ENCODE data around the gene RAB19.

The RAB19 gene

DNA sequence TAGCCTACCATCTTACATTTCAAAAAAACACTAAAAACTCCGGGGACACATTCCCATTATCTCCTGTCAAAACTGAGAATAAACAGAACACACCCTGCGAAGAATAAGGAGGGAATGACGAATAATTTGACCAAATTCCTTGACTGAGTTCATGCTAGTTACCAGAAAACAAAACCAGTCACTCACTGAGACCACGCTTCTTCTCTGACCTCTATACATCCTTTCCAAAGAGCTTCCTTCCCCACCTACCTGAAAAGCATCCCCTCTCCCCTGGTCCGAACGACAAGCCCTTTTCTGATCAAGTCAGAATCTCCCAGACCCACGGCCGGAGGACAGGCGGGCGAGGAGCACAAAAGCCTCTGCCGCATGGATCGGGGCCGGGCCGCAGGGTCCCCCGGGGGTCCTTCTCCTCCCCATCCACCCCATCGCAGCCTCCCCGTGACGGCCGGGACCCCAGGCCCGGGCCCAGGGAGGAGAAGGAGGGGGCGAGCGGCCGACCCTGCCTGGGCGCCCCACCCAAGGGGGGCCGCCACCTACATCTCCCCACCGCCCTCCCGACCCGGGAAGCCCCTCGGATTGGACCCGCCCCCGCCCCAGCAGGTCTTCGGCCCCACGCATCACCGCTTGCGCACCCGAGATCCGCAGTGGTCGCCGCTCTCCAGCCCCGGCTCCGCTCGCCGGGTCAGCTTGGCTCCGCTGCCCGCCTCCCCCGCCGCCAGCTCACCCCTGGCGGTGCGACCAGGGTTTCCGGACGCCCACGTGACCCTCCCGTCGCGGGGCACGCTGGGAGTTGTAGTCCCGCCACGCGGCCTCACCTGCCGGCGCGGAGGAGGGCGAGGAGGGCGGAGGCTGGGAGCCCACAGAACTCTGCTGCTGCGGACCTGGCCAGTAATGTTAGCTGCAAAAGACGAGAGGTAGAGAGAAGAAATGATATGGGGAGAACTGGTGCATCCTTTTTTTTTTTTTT is 5.8 kb upstream of the RAB19 start, which contains the start of gene SLC37A3 (continued):
- TF ChIP-seq ZNF114 (tag by site-specific recombination; IDR thresholded peaks at IDR 0.05): no peak
- TF ChIP-seq SP2 (tag by site-specific recombination; IDR thresholded peaks at IDR 0.05): peak; percentile 75
- no peak for TF ChIP-seq ZNF202 (tag by site-specific recombination; IDR thresholded peaks at IDR 0.05; ENCODE audit: borderline replicate concordance)
- TF ChIP-seq, protein P1, sequence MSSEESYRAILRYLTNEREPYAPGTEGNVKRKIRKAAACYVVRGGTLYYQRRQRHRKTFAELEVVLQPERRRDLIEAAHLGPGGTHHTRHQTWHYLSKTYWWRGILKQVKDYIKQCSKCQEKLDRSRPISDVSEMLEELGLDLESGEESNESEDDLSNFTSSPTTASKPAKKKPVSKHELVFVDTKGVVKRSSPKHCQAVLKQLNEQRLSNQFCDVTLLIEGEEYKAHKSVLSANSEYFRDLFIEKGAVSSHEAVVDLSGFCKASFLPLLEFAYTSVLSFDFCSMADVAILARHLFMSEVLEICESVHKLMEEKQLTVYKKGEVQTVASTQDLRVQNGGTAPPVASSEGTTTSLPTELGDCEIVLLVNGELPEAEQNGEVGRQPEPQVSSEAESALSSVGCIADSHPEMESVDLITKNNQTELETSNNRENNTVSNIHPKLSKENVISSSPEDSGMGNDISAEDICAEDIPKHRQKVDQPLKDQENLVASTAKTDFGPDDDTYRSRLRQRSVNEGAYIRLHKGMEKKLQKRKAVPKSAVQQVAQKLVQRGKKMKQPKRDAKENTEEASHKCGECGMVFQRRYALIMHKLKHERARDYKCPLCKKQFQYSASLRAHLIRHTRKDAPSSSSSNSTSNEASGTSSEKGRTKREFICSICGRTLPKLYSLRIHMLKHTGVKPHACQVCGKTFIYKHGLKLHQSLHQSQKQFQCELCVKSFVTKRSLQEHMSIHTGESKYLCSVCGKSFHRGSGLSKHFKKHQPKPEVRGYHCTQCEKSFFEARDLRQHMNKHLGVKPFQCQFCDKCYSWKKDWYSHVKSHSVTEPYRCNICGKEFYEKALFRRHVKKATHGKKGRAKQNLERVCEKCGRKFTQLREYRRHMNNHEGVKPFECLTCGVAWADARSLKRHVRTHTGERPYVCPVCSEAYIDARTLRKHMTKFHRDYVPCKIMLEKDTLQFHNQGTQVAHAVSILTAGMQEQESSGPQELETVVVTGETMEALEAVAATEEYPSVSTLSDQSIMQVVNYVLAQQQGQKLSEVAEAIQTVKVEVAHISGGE (tag by site-specific recombination; conservative IDR thresholded peaks at IDR 0.05; ENCODE audit: low read depth): peak; percentile 29; the same call in 1 of the 2 replicates
- no peak for TF ChIP-seq ZNF473 (tag by site-specific recombination; IDR thresholded peaks at IDR 0.05)
- peak; percentile 77; the same call in 1 of the 2 replicates for TF ChIP-seq KLF8 (tag by site-specific recombination; IDR thresholded peaks at IDR 0.05)
- peak; percentile 64; the same call in 1 of the 2 replicates for TF ChIP-seq ZFP37 (tag by site-specific recombination; IDR thresholded peaks at IDR 0.05)
- TF ChIP-seq GLIS2 (tag by site-specific recombination; IDR thresholded peaks at IDR 0.05): peak; percentile 99
- no peak for TF ChIP-seq GLI4 (tag by site-specific recombination; IDR thresholded peaks at IDR 0.05)
- TF ChIP-seq BCL11A (tag by site-specific recombination; IDR thresholded peaks at IDR 0.05; ENCODE audit: low read depth): 0 out of 2 replicates have a peak, but pooled peaks have one; percentile 49
- TF ChIP-seq, protein P2, sequence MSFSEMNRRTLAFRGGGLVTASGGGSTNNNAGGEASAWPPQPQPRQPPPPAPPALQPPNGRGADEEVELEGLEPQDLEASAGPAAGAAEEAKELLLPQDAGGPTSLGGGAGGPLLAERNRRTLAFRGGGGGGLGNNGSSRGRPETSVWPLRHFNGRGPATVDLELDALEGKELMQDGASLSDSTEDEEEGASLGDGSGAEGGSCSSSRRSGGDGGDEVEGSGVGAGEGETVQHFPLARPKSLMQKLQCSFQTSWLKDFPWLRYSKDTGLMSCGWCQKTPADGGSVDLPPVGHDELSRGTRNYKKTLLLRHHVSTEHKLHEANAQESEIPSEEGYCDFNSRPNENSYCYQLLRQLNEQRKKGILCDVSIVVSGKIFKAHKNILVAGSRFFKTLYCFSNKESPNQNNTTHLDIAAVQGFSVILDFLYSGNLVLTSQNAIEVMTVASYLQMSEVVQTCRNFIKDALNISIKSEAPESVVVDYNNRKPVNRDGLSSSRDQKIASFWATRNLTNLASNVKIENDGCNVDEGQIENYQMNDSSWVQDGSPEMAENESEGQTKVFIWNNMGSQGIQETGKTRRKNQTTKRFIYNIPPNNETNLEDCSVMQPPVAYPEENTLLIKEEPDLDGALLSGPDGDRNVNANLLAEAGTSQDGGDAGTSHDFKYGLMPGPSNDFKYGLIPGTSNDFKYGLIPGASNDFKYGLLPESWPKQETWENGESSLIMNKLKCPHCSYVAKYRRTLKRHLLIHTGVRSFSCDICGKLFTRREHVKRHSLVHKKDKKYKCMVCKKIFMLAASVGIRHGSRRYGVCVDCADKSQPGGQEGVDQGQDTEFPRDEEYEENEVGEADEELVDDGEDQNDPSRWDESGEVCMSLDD (tag by site-specific recombination; IDR thresholded peaks at IDR 0.05): 0 out of 2 replicates have a peak, but pooled peaks have one; percentile 30
- TF ChIP-seq SP7 (tag by site-specific recombination; IDR thresholded peaks at IDR 0.05): peak; percentile 39
- TF ChIP-seq, protein P3, sequence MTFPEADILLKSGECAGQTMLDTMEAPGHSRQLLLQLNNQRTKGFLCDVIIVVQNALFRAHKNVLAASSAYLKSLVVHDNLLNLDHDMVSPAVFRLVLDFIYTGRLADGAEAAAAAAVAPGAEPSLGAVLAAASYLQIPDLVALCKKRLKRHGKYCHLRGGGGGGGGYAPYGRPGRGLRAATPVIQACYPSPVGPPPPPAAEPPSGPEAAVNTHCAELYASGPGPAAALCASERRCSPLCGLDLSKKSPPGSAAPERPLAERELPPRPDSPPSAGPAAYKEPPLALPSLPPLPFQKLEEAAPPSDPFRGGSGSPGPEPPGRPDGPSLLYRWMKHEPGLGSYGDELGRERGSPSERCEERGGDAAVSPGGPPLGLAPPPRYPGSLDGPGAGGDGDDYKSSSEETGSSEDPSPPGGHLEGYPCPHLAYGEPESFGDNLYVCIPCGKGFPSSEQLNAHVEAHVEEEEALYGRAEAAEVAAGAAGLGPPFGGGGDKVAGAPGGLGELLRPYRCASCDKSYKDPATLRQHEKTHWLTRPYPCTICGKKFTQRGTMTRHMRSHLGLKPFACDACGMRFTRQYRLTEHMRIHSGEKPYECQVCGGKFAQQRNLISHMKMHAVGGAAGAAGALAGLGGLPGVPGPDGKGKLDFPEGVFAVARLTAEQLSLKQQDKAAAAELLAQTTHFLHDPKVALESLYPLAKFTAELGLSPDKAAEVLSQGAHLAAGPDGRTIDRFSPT (tag by site-specific recombination; IDR thresholded peaks at IDR 0.05): peak; percentile 90
- TF ChIP-seq, protein P4, sequence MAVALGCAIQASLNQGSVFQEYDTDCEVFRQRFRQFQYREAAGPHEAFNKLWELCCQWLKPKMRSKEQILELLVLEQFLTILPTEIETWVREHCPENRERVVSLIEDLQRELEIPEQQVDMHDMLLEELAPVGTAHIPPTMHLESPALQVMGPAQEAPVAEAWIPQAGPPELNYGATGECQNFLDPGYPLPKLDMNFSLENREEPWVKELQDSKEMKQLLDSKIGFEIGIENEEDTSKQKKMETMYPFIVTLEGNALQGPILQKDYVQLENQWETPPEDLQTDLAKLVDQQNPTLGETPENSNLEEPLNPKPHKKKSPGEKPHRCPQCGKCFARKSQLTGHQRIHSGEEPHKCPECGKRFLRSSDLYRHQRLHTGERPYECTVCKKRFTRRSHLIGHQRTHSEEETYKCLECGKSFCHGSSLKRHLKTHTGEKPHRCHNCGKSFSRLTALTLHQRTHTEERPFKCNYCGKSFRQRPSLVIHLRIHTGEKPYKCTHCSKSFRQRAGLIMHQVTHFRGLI (tag by site-specific recombination; IDR thresholded peaks at IDR 0.05): peak; percentile 23; the same call in 1 of the 2 replicates
- peak; percentile 93 for TF ChIP-seq ZFHX2 (tag by site-specific recombination; conservative IDR thresholded peaks at IDR 0.05)
- peak; percentile 75; the same call in 1 of the 2 replicates for TF ChIP-seq GLIS1 (tag by site-specific recombination; IDR thresholded peaks at IDR 0.05)
- no peak for TF ChIP-seq ZNF19 (tag by site-specific recombination; IDR thresholded peaks at IDR 0.05; ENCODE audit: low read depth)
- TF ChIP-seq ZNF549 (tag by site-specific recombination; IDR thresholded peaks at IDR 0.05): no peak
- peak; percentile 71 for TF ChIP-seq ZEB2 (tag by site-specific recombination; IDR thresholded peaks at IDR 0.05)
- TF ChIP-seq ZNF629 (tag by site-specific recombination; IDR thresholded peaks at IDR 0.05): peak; percentile 10; the same call in 1 of the 2 replicates
- TF ChIP-seq ZBTB20 (tag by site-specific recombination; IDR thresholded peaks at IDR 0.05): peak; percentile 94
- TF ChIP-seq, protein P5, sequence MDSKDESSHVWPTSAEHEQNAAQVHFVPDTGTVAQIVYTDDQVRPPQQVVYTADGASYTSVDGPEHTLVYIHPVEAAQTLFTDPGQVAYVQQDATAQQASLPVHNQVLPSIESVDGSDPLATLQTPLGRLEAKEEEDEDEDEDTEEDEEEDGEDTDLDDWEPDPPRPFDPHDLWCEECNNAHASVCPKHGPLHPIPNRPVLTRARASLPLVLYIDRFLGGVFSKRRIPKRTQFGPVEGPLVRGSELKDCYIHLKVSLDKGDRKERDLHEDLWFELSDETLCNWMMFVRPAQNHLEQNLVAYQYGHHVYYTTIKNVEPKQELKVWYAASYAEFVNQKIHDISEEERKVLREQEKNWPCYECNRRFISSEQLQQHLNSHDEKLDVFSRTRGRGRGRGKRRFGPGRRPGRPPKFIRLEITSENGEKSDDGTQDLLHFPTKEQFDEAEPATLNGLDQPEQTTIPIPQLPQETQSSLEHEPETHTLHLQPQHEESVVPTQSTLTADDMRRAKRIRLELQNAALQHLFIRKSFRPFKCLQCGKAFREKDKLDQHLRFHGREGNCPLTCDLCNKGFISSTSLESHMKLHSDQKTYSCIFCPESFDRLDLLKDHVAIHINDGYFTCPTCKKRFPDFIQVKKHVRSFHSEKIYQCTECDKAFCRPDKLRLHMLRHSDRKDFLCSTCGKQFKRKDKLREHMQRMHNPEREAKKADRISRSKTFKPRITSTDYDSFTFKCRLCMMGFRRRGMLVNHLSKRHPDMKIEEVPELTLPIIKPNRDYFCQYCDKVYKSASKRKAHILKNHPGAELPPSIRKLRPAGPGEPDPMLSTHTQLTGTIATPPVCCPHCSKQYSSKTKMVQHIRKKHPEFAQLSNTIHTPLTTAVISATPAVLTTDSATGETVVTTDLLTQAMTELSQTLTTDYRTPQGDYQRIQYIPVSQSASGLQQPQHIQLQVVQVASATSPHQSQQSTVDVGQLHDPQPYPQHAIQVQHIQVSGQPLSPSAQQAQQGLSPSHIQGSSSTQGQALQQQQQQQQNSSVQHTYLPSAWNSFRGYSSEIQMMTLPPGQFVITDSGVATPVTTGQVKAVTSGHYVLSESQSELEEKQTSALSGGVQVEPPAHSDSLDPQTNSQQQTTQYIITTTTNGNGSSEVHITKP (tag by site-specific recombination; IDR thresholded peaks at IDR 0.05): peak; percentile 69
- TF ChIP-seq ZNF239 (tag by site-specific recombination; IDR thresholded peaks at IDR 0.05): no peak
- TF ChIP-seq ZNF76 (tag by site-specific recombination; IDR thresholded peaks at IDR 0.05; ENCODE audit: borderline replicate concordance, low read depth): peak; percentile 95
- TF ChIP-seq ZSCAN30 (tag by site-specific recombination; IDR thresholded peaks at IDR 0.05): 0 out of 2 replicates have a peak, but pooled peaks have one; percentile 40

All from HEK293 (cell line).